PC-9 (cell line): ENCODE measurements around the gene MT2A. TPM values are rescaled to one million over a fixed set of nuclear protein-coding genes. Genes with fewer than 3 reads are reported as not detected.
"Not testable (repeated sequence)": the region's sequence is repeated elsewhere in the genome, so short reads cannot be mapped to it uniquely, and the experiment has no call there.

ENCODE experiments used
- BruUV-seq: library from RNA; stranded (reverse); fragments of 400-500 nt; replicated peaks from 2 replicates; lab custom pipeline; 2021; lab: Mats Ljungman, UMichigan
- CTCF ChIA-PET: fragments of 300-600 bp; sonication (Branson Sonifier 250); formaldehyde crosslinking; loops from one replicate; lab custom pipeline; 2022; ENCODE audit warnings: antibody characterized with exemption; lab: Charles Lee
- POLR2A ChIA-PET: fragments of 300-600 bp; sonication (Branson Sonifier 250); formaldehyde crosslinking; loops from one replicate; lab custom pipeline; 2022; ENCODE audit warnings: antibody characterized with exemption; ENCODE audit not compliant: unreplicated experiment; lab: Charles Lee
- DNase-seq, 2 experiments: peaks; one replicate each; pipeline versions ENCODE4 v3.0.0 to v3.0.0-alpha.2; 2015 to 2022; ENCODE audit warnings: mixed read lengths in 1 of 2
- H2AFZ ChIP-seq: fragments of 200-600 bp; sonication (generic); 2 replicates; pipeline ENCODE4 v1.8.1; 2017; ENCODE audit warnings: antibody characterized with exemption
- H3F3A ChIP-seq: fragments of 200-600 bp; sonication (generic); 2 replicates; pipeline ENCODE4 v1.8.1; 2017; ENCODE audit warnings: antibody characterized with exemption, mild to moderate bottlenecking, low read depth; ENCODE audit not compliant: insufficient read depth
- H3K27ac ChIP-seq: fragments of 200-600 bp; sonication (generic); 2 replicates; pipeline ENCODE4 v1.6.1; 2016; ENCODE audit warnings: mixed run types
- H3K27me3 ChIP-seq: fragments of 200-600 bp; sonication (generic); 2 replicates; pipeline ENCODE4 v1.6.1; 2016; ENCODE audit warnings: low read depth, mixed run types; ENCODE audit not compliant: insufficient read depth
- H3K36me3 ChIP-seq: fragments of 200-600 bp; sonication (generic); 2 replicates; pipeline ENCODE4 v1.6.1; 2016; ENCODE audit warnings: low read depth, mixed run types
- H3K4me1 ChIP-seq: fragments of 200-600 bp; sonication (generic); replicated peaks from 2 replicates; pipeline ENCODE4 v1.6.1; 2016; ENCODE audit warnings: mixed run types; ENCODE audit not compliant: insufficient read depth
- H3K4me2 ChIP-seq: fragments of 200-600 bp; sonication (generic); 2 replicates; pipeline ENCODE4 v1.6.1; 2017; ENCODE audit warnings: mixed run types
- H3K4me3 ChIP-seq: fragments of 200-600 bp; sonication (generic); 2 replicates; pipeline ENCODE4 v1.6.1; 2016; ENCODE audit warnings: mixed run types
- H3K79me2 ChIP-seq: fragments of 200-600 bp; sonication (generic); 2 replicates; pipeline ENCODE4 v1.6.1; 2017; ENCODE audit warnings: low read depth, mixed run types
- H3K9me2 ChIP-seq: fragments of 200-600 bp; sonication (generic); 2 replicates; pipeline ENCODE4 v1.8.1; 2017; ENCODE audit warnings: mild to moderate bottlenecking; ENCODE audit not compliant: insufficient read depth
- H3K9me3 ChIP-seq: fragments of 200-600 bp; sonication (generic); 2 replicates; pipeline ENCODE4 v1.8.1; 2016; ENCODE audit warnings: low read depth; ENCODE audit not compliant: insufficient read depth
- H4K20me1 ChIP-seq: fragments of 200-600 bp; sonication (generic); 2 replicates; pipeline ENCODE4 v1.8.1; 2017; ENCODE audit not compliant: insufficient read depth
- CTCF ChIP-seq: fragments of 200-600 bp; sonication (generic); conservative IDR thresholded peaks from 2 replicates; pipeline ENCODE4 v1.6.1; 2017; ENCODE audit warnings: mixed run types, antibody characterized with exemption, mild to moderate bottlenecking, moderate library complexity
- EZH2 ChIP-seq: fragments of 200-600 bp; sonication (generic); IDR thresholded peaks from 2 replicates; pipeline ENCODE4 v1.8.0; 2017; ENCODE audit warnings: antibody characterized with exemption, low read depth
- intact Hi-C: fragments of 100-400 bp; cut with micrococcal nuclease; formaldehyde crosslinking; loops from one replicate; pipeline ENCODE4 v1.10.0; 2022; ENCODE audit not compliant: unreplicated experiment
- total RNA-seq: library from RNA; stranded (reverse); gene quantifications from 2 replicates; pipeline ENCODE4 v1.2.3, GENCODE V29; 2021

MT2A gene
- total RNA-seq, 1 experiment from 2014 or later, result 203 TPM

- H3K79me2 ChIP-seq, CTCF ChIA-PET, H3K4me2 ChIP-seq, H3K27me3 ChIP-seq, BruUV-seq, H4K20me1 ChIP-seq, H3K4me3 ChIP-seq, POLR2A ChIA-PET, H3F3A ChIP-seq, intact Hi-C loops, H3K27ac ChIP-seq, H3K9me3 ChIP-seq, H3K36me3 ChIP-seq, DNase-seq, H2AFZ ChIP-seq, H3K9me2 ChIP-seq: not testable (repeated sequence)
- peaks cover 17% of the 10 kb centered on the region for H3K4me1 ChIP-seq
Measured at GRCh38 chr16:56623184-56623583, 14.8 kb downstream of the MT2A start.

- no peak overlapping the region for H3K4me3 ChIP-seq
- H3K9me2 ChIP-seq, result no peaks in the 10 kb centered on the region
- intact Hi-C loops, result no loop called here
- TF ChIP-seq EZH2, result no peak
- no peak for DNase-seq
- H3K4me2 ChIP-seq, result no peak overlapping the region
- no TSS peak for BruUV-seq
- H3K27ac ChIP-seq, result no peak overlapping the region
- no peaks in the 10 kb centered on the region for H3K79me2 ChIP-seq
- H3K4me1 ChIP-seq, result peaks cover 17% of the 10 kb centered on the region
- no peak overlapping the region for H2AFZ ChIP-seq
- no peaks in the 10 kb centered on the region for H3K9me3 ChIP-seq
- POLR2A ChIA-PET, result no interaction called here
- no peaks in the 10 kb centered on the region for H4K20me1 ChIP-seq
- H3K36me3 ChIP-seq, result no peaks in the 10 kb centered on the region
- H3F3A ChIP-seq, result peaks cover 4% of the 10 kb centered on the region; the same call in 1 of the 2 replicates
- H3K27me3 ChIP-seq, result no peaks in the 10 kb centered on the region
- CTCF ChIA-PET, result no interaction called here
Measured at GRCh38 chr16:56623637-56624036, 15.3 kb downstream of the MT2A start.

- TF ChIP-seq CTCF (no peak), EZH2 (no peak)
- Histone ChIP-seq H3K4me2 (0 out of 2 replicates have a peak within 1 kb of the TSS, but pooled peaks have one; percentile 62), H2AFZ (no peak within 1 kb of the TSS), H3F3A (peaks cover 8% of the 10 kb centered on the region; the same call in 1 of the 2 replicates), H3K79me2 (no peaks in the 10 kb centered on the region), H3K36me3 (no peaks in the 10 kb centered on the region), H3K9me3 (no peaks in the 10 kb centered on the region), H3K9me2 (no peaks in the 10 kb centered on the region), H3K4me1 (peaks cover 17% of the 10 kb centered on the region), H4K20me1 (no peaks in the 10 kb centered on the region), H3K27me3 (no peaks in the 10 kb centered on the region), H3K4me3 (no peak within 1 kb of the TSS), H3K27ac (peak within 1 kb of the TSS; percentile 62; the same call in 1 of the 2 replicates)
- BruUV-seq, result TSS peak; percentile 21
- CTCF ChIA-PET, result interaction anchor here (0.5 kb wide), 1 partner anchor 229 kb away, joined by 3 read pairs; no protein-coding TSS in a partner anchor
- intact Hi-C loops, result no loop called here
- POLR2A ChIA-PET, result no interaction called here
- no peak for DNase-seq
Measured at GRCh38 chr16:56625140-56625942, 17.0 kb downstream of the MT2A start, which contains the start of gene MT1E. Gene MT1E (plus strand): TSS chr16:56625781. CDS start chr16:56625852, 71 bp downstream.

- H3K27me3 ChIP-seq, result no peaks in the 10 kb centered on the region
- H3K79me2 ChIP-seq, result no peaks in the 10 kb centered on the region
- H2AFZ ChIP-seq, result no peak overlapping the region
- H3K36me3 ChIP-seq, result no peaks in the 10 kb centered on the region
- no peak overlapping the region for H3K27ac ChIP-seq
- H4K20me1 ChIP-seq, result no peaks in the 10 kb centered on the region
- H3K4me3 ChIP-seq, result no peak overlapping the region
- H3K4me1 ChIP-seq, result peaks cover 17% of the 10 kb centered on the region
- ChIA-PET POLR2A (interaction anchor here (0.7 kb wide), 1 partner anchor 407 kb away, joined by 7 read pairs; no protein-coding TSS in a partner anchor), CTCF (interaction anchor here (0.7 kb wide), 1 partner anchor 49 kb away, joined by 4 read pairs; no protein-coding TSS in a partner anchor)
- intact Hi-C loops, result loop anchor here (2.0 kb wide), 1 partner anchor 19 kb away; no protein-coding TSS in a partner anchor
- H3F3A ChIP-seq, result peaks cover 8% of the 10 kb centered on the region; the same call in 1 of the 2 replicates
- TF ChIP-seq CTCF, result no peak
- no peak for TF ChIP-seq EZH2
- TSS peak; percentile 94 for BruUV-seq
- no peaks in the 10 kb centered on the region for H3K9me2 ChIP-seq
- no peak overlapping the region for H3K4me2 ChIP-seq
- no peaks in the 10 kb centered on the region for H3K9me3 ChIP-seq
- DNase-seq, result no peak
Measured at GRCh38 chr16:56625943-56626654, 17.7 kb downstream of the MT2A start.
